ENCODE measurements around the gene VAT1L. TPM values are rescaled to one million over a fixed set of nuclear protein-coding genes. Genes with fewer than 3 reads are reported as not detected.

Gene VAT1L
- total RNA-seq, result 0.10 TPM
- long read RNA-seq, partial matches to known transcripts, result 0 of 3 reads
- long read RNA-seq, other reads (novel, unspliced or antisense), result 3 of 3 reads

- no peak for DNase-seq (ENCODE audit: low spot score)
Measured at GRCh38 chr16:77788181-77789084, at the start of gene VAT1L. VAT1L (plus strand) TSS chr16:77788564; CDS start chr16:77788683, 119 bp downstream.

GRCh38 chr16:77738706-77739558 is 49.4 kb upstream of the VAT1L start:
- no peak for DNase-seq (ENCODE audit: low spot score)

GRCh38 chr16:77739559-77739892 is 48.8 kb upstream of the VAT1L start:
- no peak for DNase-seq (ENCODE audit: low spot score)

DNA sequence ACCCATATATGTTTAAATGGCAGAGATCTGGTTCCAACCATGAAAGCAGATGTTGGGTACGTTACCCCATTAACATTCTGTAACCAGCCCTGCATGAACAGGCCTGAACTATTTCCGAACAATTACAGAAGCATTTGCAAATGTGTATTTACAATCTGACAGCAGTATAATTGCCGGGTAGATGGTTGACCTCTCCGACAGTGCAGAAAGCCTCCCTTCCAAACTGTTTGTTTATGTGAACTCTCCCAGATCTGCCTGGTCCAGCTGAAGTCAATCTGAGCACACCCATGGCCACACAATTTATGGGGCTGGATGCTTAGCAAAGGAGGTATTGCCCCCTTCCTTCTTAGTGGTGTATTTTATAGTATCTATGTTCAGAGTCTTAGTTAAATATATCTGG is 44.2 kb upstream of the VAT1L start:
- DNase-seq (ENCODE audit: low spot score), result no peak

- DNase-seq (ENCODE audit: low spot score), result no peak
Measured at GRCh38 chr16:77745972-77746371, 42.4 kb upstream of the VAT1L start.

- no peak for DNase-seq (ENCODE audit: low spot score)
Measured at GRCh38 chr16:77748421-77749005, 39.9 kb upstream of the VAT1L start.

- DNase-seq (ENCODE audit: low spot score), result no peak
Measured at GRCh38 chr16:77749415-77749814, 38.9 kb upstream of the VAT1L start.

GRCh38 chr16:77758046-77758445 is 30.3 kb upstream of the VAT1L start:
- no peak for DNase-seq (ENCODE audit: low spot score)

- DNase-seq (ENCODE audit: low spot score), result no peak
Measured at GRCh38 chr16:77758508-77758907, 29.9 kb upstream of the VAT1L start.

DNA sequence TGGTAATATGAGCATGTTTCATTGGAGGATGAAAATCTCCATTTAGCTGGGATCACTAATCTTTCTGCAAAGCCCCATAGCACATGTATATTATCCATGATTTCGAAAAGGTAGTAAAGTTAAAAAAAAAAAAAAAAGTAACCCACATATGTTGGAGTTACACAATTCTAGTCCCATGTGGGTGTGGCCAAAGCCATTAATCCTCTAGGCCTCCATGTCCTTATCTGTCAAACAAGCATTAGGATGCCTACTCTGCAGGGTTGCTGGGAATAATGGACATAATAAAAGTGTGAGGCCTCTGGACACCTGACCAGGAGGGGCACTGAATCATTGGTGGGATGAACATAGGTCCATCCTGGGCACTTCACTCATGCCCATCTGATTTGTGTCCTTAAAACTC is 29.2 kb upstream of the VAT1L start:
- no peak for DNase-seq (ENCODE audit: low spot score)

GRCh38 chr16:77759821-77760220 is 28.5 kb upstream of the VAT1L start:
- no peak for DNase-seq (ENCODE audit: low spot score)

GRCh38 chr16:77760800-77761199 is 27.6 kb upstream of the VAT1L start:
- no peak for DNase-seq (ENCODE audit: low spot score)

- no peak for DNase-seq (ENCODE audit: low spot score)
Measured at GRCh38 chr16:77761204-77761603, 27.2 kb upstream of the VAT1L start.

- no peak for DNase-seq (ENCODE audit: low spot score)
Measured at GRCh38 chr16:77762262-77762661, 26.1 kb upstream of the VAT1L start.

GRCh38 chr16:77763994-77764393 is 24.4 kb upstream of the VAT1L start:
- no peak for DNase-seq (ENCODE audit: low spot score)

- no peak for DNase-seq (ENCODE audit: low spot score)
Measured at GRCh38 chr16:77767211-77767610, 21.2 kb upstream of the VAT1L start.

DNA sequence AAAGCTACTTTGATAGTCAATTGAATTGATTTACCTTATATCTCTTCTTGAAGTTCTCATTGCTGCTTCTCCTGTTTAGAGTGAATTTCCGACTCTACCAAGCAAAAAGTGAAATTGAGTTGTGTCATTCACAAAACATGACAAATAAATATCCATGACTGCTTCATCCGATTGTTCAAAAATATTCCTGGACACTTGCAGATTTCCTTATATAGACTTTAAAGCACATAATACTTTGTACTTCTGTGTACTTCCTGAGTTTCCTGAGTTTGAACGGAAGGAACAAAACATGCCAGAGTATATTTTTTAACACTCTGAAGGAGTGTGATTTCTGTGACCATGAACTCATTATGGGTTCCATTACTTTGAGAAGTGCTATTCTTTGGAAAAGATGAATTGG is 20.5 kb upstream of the VAT1L start:
- no peak for DNase-seq (ENCODE audit: low spot score)

DNA sequence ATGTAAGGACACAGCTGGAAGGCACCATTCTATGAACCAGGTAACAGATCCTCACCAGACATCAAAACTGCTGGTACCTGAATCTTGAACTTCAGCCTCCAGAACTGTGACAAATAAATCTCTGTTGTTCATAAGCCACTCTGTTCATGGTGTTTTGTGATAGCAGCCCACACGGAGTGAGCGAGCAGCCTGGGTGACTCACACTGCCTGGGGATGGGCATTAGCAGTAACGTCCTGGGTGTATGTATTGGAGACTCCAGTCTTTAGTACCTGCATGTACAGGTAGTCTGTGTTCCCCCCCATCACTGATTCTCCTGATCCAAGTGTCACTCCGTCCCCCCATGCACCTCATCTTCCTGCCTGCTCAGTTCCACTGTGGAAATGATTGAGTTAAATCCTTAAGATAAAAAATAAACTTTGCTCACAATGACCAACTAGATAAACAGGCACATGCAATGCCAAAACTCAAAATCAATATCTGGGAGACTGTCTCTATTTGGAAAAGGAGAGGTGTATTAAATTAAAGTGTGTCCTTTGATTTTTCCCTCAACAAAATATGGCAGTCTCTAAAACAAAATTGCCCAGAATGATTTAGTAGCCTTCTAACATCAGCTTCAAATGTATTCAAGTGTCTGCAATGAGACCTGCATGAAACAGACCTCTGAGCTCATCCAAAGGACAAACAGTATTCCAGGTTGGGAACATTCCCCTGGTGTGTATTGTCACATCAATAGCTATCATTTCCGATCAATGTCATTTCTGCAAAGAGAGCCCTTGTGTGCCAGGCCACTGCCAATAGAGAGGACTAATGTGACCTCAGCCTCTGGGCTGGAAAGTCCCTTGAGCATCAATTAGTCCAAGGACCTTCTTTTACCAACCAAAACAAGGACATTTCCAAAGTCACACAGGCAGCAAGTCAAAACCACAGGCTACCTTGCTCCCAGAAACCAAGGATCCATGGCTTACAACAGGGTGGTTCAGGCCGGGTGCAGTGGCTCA is 12.2 kb upstream of the VAT1L start:
- no peak for DNase-seq (ENCODE audit: low spot score)

GRCh38 chr16:77777745-77778144 is 10.6 kb upstream of the VAT1L start:
- no peak for DNase-seq (ENCODE audit: low spot score)

DNA sequence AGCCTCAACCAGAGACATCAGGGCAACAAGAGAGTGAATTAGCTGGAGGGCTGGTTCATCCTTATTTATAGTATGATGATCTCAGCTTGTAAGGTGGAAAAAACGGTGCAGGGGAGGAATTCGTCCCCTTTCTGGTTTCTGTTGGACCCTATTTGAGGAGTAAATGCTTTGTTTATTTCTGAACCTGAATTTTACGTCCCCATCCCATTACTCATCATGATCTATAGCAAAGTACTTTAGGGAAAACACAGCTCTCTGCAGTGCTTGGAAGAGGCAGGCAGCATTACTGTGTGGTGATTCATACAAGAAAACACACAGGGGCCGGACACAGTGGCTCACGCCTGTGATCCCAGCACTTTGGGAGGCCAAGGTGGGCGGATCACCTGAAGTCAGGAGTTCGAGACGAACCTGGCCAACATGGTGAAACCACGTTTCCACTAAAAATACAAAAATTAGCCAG is 8.0 kb upstream of the VAT1L start:
- DNase-seq (ENCODE audit: low spot score), result no peak
